ENCODE results near the gene PPFIBP2.

PPFIBP2 gene

GRCh38 chr11:7528514-7529049 lies 14.8 kb downstream of the PPFIBP2 start:
- FAIRE-seq: no peak

DNA sequence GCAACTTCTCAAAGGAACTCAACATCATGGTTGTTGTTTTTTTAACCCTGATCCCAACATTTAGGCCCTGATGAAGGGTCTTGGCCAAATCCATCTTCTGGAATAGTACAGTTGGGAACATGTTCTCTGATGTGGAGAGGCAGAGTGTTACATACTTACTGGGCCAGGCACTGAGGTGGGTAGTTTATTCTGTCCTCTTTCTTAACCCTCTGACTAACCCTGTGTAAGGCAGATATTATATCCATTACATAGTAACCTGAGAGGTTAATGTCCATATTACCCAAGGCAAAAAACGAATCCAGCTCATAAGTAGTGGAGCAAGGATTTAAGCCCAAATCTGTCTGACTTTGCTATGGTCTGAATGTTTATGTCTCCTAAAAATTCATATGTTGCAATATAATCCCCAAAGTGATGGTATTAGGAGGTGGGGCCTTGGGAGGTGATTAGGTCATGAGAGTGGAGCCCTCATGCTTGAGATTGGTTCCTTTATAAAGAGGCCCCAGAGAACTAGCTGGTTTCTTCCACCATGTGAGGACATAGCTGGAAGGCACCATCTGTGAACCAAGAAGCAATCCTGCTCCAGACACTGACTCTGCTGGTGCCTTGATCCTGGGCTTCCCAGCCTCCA lies 16.3 kb downstream of the PPFIBP2 start:
- no peak for FAIRE-seq

DNA sequence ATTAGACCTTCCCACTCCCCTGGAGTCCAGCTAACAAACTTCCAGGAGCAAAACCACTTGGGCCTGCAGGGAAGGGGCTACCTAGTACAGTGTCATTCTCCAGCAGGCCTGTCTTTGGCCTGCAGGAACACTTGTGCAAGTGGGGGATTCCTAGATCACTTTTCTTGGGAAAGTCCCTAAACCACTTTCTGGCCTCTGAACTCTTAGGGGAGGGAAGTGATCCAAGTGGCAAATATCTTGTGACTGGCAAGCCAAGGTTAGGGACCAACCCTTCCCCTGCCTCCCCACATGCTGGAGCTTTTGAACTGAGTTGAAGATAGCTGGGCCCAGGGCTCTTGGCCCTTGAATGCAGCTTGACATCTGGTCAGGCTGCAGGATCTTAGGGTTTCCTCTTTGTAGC lies 17.2 kb downstream of the PPFIBP2 start:
- no peak for FAIRE-seq

- FAIRE-seq: no peak
These were observed 18.8 kb downstream of the PPFIBP2 start for GRCh38 chr11:7532405-7533145.

GRCh38 chr11:7533199-7534041 lies 19.6 kb downstream of the PPFIBP2 start:
- FAIRE-seq: no peak

- no peak for FAIRE-seq
These were observed 20.2 kb downstream of the PPFIBP2 start for GRCh38 chr11:7534042-7534378.

GRCh38 chr11:7536100-7536499 lies 22.3 kb downstream of the PPFIBP2 start:
- FAIRE-seq: no peak

DNA sequence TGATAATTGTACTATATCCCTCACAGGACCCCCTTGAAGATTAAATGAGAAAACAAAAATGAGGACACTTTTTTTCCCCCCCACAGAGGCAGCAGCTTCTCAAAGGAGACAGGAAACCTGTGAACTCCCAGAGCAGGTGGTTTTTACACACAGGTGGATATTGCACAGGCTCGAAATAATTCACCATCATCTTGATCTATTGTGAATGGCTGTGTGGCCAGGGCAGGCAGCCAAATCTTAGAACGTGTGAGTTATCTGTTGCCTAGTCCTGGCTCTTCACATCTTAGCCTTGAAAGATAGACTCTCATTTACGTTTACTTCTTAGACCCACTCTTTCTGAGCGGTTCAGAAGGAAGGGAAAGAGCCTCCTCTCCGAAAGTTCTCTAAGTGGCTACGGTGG lies 23.5 kb downstream of the PPFIBP2 start:
- FAIRE-seq: no peak

GRCh38 chr11:7538031-7538430 lies 24.2 kb downstream of the PPFIBP2 start:
- no peak for FAIRE-seq

- FAIRE-seq: no peak
These were observed 25.0 kb downstream of the PPFIBP2 start for GRCh38 chr11:7538466-7539454.

GRCh38 chr11:7540830-7541555 lies 27.2 kb downstream of the PPFIBP2 start:
- FAIRE-seq: no peak

DNA sequence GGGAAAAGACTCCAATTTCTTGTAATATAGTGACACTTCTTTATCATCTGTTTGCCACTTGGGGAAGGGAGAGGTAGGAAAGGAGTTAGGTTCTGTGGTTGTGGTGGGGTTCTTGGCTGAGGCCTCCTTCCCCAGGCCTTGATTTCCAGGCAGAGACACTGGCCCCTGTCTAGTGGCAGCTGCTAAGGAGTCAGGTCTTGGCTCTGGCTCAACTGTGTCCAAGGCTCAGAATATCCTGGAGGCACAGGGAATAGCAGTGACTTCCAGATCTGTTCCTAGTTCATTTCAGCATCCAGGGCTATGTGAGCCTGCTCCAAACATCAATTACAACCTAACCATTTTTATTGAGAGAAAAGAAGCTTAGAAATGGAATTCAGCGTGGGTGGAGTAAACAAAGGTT lies 29.5 kb downstream of the PPFIBP2 start:
- no peak for FAIRE-seq

GRCh38 chr11:7544021-7544420 lies 30.2 kb downstream of the PPFIBP2 start:
- no peak for FAIRE-seq

DNA sequence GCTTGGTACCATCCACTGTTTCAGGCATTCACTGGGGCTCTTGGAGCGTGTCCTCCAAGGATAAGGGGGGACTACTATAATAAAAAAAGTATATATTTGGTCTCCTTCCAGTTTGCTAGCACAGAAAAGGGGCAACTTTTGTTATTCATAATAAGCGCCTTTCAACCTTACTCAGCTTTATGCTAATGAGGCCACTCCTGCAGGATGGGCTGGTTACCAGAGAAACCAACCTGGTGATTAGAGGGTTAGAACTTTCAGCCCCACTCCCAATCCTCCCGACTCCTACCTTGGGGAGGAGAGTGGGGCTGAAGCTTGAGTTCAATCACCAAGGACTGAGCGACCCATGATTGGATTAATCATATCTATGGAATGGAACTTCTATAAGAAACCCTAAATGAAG lies 31.8 kb downstream of the PPFIBP2 start:
- no peak for FAIRE-seq

DNA sequence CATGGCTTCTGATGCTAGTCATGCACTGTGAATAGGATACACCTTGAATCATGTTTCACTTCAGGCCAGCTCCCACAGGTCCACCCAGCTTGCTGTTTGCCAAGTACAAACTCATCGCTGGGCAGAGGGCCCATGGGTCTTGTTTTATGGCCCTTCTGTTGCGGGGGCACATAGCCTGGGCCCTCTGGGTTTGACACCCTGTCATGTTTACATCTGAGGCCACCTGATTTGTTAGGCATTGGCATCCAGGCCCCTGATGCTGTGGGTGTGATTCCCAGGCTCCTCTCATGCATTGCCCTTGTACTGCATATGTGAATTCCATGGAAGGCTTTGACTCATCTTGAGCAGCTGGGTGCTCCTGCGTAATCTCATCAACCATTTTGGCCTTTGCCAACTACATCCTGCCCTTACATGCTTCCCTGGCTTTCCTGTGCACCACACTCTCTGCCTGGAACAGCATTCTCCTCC lies 32.6 kb downstream of the PPFIBP2 start:
- FAIRE-seq: no peak

- no peak for FAIRE-seq
These were observed 33.9 kb downstream of the PPFIBP2 start for GRCh38 chr11:7547687-7548086.

GRCh38 chr11:7548659-7549274 lies 35.0 kb downstream of the PPFIBP2 start:
- no peak for FAIRE-seq

DNA sequence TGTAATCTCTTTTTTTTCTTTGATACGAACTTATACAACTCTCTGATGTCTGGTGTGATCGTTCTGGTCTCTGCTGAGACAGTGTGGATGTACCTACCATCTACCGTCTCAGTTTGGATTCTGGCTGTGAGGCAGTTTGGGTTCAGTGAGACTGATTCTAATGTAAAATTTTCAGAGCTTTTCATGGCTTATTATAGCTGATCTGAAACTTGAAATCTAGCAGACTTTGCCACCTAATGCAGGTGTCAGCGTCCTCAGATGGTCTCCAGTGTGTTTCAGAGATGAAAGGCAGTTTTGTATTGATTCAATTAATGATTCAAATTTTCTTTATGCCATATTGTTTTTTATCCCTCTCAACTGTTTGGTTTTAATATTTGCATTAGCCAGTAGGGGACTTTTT lies 35.9 kb downstream of the PPFIBP2 start:
- FAIRE-seq: no peak

- FAIRE-seq: no peak
These were observed 37.8 kb downstream of the PPFIBP2 start for GRCh38 chr11:7551571-7551970.

GRCh38 chr11:7552666-7553065 lies 38.9 kb downstream of the PPFIBP2 start:
- no peak for FAIRE-seq
